Measurements from ENCODE around the gene EXOC3L4.
A peak's percentile ranks its signal among the peaks of the same experiment; 100 is the strongest.
"Not testable (repeated sequence)": the region's sequence is repeated elsewhere in the genome, so short reads cannot be mapped to it uniquely, and the experiment has no call there.

The EXOC3L4 gene

GRCh38 chr14:103135333-103136260 lies 41.1 kb downstream of the EXOC3L4 start:
- no peak for DNase-seq

GRCh38 chr14:103136388-103137271 lies 42.1 kb downstream of the EXOC3L4 start:
- DNase-seq, result no peak

GRCh38 chr14:103137689-103138300 lies 43.3 kb downstream of the EXOC3L4 start:
- no peak for DNase-seq

- no peak for DNase-seq
These were observed 44.0 kb downstream of the EXOC3L4 start for GRCh38 chr14:103138301-103139131.

DNA sequence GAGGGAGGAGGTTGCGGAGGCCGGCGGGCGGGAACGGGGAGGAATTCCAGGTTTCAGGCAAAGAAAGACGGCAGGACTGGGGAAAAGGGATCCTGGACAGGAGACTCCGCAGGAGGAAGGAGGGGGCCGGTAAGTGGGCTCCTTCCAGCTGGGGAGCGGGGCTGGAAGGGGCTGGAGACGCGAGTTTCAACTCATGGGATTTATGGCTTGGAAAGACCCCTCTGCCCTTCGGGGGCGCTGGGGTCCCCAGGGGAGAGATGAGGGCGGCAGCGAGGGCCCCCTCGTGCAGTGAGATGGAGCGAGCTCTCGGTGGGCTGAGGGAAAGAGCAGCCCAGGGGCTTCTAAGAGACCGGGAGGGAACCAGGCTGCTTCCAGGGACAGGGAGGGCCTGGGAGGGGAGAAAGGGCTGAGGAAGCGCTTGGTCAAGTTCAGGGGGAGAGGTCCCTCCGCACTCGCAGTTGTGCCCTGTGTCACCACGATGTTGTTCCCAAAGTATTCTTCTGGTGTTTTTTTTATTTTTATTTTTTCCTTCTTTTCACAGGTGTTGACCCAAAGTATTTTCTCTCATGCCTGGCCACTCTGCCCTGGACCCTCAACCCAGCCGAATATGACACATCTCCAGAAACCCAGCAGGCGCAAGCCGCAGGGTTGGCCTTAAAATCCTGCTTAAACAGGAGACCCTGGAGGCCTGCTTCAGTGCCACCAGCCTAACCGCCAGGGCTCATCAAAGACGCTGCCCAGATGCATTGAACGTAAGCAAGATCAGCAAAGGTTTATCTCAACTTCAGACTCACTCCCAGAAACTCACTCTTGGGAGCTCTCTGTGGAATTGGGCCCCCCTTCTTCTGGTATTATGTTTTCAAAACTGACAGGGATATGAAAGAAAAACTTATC lies 44.9 kb downstream of the EXOC3L4 start:
- no peak for DNase-seq

DNA sequence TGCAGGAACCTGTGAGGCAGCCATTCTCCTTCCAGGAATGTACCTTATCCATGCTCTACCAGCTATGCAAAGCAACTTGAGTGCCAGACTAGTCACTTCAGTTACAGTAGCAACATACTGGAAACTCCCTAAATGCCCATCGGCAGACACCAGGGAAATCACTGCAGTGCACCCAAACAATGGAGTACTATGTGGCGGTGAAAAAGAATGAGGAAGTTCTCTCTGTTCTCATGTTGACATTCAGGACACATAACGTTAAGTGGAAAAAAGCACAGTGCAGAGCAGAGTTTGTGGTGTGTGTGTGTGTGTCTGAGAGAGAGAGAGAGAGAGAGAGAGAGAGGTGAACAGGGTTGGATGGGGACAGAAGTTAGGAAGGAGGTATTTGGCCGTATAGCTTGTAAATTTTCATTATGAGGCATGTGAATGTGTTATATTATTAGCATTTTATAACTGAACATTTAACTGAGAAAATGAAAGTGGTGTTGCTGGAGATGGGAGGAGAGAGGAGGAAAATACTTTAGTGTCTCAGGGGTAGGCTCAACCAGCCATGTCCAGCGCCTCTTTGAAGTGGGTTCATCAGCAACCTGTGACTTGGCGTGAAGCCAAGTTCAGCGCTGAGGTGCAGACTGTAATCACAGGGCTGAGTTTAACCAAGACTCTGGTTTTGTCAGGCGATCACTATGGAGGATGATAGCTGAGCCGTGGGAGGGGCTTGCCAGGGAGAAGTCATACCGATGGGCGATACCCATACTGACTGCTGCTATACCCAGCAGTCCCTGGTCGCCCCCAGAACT lies 46.0 kb downstream of the EXOC3L4 start:
- DNase-seq, result no peak

DNA sequence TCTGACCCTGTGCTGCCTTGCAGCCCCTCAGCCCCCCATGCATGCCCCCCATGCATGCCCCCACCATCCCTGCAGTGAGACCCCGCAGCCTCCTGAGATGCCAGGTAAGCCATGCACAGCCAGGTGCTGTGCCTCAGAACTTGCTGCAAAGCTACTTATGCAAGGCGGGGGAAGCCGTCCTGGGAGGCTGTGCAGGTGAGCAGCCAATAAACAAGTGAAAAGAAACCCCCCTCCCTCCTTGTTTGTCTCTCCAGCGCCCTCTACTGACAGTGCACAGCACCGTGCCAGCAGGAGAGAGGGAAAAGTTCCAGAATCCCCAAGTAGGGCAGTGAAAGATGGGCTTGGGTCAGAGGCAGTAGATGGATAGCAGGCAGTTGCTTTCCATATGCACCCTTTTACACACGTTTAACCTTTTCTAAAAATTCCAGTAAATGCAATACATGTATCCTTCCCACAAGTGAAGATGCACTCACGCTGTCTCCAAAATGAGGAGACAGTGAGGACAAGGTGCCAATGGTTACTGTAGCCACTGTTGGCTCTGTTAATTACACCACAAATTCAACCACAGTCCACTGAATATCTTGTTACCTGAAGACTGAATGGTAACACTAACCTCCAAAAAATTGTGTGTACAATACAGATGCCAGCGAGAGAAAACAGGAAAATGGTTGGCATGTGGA lies 46.7 kb downstream of the EXOC3L4 start:
- peak; percentile 16 for DNase-seq

DNA sequence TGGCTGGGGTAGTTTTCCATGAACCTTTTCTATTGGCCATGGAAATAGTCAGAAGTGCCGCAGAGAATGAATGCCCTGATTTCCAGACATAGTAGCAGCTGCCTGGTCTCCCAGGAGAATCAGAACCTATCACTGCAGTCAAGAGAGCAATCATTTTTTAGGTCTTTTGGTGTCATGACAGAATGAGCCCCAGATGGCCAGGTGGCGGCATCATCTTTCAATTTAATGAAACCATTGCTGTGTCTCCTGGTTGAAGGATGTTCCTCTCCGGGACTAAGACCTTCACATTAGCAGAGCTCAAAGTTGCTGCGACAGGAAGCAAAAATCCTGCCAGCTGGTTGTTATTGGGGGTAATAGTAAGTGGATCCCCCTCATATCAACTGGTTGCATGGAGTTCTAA lies 47.5 kb downstream of the EXOC3L4 start:
- DNase-seq, result no peak

DNA sequence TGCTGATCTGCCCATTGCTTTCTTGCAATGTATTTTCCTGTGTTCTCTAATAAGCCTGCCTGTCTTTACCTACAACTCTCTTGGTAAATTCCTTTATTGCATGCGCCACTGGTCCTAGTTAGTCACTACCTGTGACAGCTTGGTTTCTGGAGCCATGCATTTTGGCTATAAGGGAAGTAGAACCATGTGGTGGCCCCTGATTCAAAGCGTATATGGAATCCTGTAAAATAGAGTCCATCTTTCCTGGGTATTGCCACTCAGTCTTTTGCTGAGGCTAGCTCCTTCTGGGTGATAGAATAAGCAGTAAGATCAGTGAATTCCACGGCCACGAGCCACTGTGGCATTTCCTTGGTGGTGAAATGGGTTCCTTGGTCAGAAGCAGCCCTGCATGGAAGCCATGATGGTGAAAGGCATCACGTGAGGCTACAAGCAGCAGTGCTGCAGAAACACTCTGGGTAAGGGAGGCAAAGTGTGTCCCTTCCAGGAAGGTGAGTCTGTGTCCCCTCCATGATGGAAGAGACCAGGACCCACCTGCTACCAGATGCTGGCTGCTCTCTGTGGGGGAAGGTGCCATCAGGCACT lies 48.3 kb downstream of the EXOC3L4 start:
- DNase-seq, result no peak

DNA sequence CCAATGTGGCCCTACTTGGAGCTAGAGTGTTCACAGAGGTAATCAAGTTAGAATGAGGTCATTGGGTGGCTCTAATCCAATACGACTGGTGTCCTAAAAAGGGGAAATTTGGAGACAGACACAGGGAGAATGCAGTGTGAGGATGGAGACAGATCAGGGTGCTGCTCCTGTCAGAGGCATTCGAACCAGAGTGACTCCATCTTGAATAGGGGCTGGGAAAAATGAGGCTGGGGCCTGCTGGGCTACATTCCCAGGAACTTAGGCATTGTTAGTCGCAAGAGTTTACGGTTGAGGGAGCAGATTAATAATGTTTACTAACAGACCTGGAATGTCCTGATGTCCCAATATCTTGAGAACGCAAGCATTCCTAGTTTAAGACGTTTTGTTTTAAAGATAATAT lies 49.0 kb downstream of the EXOC3L4 start:
- DNase-seq, result no peak

- no peak for DNase-seq
These were observed 49.6 kb downstream of the EXOC3L4 start for GRCh38 chr14:103144085-103144484.

GRCh38 chr14:103146141-103146709 lies 51.7 kb downstream of the EXOC3L4 start:
- no peak for DNase-seq

GRCh38 chr14:103149351-103150237 lies 55.1 kb downstream of the EXOC3L4 start:
- no peak for DNase-seq

DNA sequence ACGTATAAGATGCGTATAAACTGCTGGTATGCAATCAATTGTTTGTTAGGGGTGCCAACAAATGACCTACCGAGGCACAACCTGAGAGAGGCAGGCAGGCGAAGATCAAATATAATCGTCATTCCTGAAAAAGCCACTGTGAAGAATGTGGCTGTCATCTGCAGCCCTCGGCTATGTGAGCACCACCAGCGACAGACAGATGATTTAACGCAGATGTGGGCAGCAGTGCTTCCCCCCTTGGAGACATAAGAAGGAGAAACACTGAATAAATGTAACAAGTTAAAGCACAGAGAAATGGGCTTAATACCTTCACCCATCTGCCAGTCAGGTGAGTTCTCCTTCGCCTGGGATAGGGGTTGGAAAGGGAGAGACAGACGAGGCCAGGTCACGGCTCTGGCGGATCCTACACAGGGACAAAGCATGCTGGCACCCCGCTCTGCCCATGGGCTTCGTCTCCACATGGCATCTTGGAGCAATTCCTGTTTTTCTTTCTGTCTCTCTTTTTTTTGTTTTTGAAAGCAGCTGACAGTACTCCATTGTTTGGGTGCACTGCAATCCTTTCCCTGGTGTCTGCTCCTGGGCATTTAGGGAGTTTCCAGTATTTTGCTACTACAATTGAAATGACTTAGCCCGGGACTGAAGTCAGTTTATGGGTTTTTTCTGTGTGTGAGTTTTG lies 56.9 kb downstream of the EXOC3L4 start:
- DNase-seq, result no peak

DNA sequence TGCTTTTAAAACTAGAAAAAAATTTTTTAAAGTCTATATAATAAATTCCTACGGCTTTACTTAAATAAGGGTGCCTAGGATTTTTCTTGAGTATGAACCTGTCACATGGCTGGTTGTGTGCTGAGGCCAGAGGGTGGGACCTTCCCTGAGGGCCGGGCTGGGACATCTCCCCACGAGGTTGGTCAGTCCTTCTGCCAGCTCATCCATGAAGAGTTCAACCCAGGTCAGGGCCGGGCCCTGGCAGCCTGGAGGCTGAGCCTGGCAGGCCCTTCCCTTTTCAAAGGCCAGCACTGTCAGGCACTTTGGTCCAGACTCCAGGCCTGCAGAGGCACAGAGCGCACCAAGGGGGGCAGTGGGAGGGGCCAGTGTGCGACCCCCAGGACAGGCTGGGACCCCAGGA lies 60.5 kb downstream of the EXOC3L4 start:
- DNase-seq, result no peak

DNA sequence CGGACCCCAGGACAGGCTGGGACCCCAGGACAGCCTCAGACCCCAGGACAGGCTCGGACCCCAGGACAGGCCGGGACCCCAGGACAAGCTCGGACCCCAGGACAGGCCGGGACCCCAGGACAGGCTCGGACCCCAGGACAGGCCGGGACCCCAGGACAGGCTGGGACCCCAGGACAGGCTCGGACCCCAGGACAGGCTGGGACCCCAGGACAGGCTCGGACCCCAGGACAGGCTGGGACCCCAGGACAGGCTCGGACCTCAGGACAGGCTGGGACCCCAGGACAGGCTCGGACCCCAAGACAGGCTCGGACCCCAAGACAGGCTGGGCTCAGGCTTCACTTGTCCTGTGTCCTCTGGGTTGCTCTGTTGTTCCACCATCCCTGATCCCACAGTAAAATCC lies 60.9 kb downstream of the EXOC3L4 start:
- DNase-seq, result not testable (repeated sequence)

DNA sequence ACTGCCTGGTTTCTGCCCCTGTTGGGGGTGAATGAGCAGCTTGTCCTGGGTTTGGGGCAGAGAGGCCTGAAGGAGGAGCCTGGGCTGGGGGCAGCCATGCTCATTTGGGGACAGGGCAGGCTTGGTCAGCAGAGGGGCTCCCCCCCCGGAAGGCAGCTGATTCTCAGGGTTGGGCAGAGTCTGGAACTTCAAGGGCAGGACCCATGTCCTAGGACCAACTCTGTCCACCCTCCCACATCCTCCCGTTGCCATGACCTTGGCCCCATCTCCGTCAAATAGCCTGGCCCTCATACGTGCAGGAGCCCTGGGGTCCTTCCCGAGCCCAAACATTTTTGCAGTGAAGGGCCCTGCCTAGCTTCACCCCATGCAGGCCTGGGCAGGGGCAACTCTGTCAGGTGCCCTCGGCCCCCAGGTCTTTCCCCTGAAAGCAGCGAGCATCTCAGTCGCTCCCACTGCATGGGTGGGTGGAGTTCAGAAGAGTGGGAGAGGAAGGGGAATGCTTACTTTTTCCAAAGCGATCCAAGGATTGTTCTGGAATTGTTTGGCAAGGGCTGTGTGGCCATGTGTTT lies 61.4 kb downstream of the EXOC3L4 start:
- DNase-seq, result no peak

Data from NCI-H1436 treated with DMSO at 0.1 percent for 48 hours (cell line).